ENCODE measurements around the gene CISH.

The CISH gene

DNA sequence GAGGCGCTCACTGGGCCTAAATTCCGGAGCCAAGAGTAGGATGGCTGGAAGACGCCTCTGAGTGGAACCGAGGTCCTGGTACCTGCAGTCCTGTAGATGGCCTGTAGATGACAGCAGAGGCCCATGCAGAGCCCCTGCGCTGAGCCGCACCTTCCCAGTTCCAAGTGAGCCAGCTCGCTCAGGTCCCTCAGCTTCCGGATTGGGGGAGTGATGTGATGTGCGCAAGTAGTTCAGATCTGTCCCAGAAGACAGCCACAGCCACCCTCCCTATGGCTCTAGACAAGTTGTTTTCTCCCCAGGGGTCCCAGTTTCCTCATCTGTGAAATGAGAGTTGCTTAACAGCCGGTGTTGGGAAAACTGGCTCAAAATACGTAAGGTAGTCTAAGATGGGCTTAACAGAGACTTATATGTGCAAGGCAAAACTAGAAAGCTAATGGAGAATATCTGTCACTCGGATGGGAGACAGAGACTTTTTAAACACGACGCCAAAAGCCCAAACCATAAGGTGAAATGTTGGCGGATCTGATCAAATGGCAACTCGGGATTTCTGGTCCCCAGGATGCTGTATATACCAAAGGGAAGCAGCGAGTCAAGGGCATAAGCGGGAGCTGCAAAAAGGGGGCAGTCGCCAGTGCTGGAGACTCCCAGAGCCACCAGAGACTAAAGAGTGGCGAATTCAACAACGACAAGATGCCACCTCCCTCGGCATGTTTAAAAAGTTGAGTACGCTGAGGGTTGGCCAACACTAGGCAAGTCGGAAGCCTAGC, 4.6 kb upstream of the CISH start:
- Histone ChIP-seq H3K4me3 (ENCODE audit: low read depth, low read length) (peak overlapping the region; percentile 78), H3K27me3 (replicated peaks) (no peaks in the 10 kb centered on the region), H3K36me3 (replicated peaks) (no peaks in the 10 kb centered on the region), H3K27ac (no peak overlapping the region)
- TF ChIP-seq, protein P1, sequence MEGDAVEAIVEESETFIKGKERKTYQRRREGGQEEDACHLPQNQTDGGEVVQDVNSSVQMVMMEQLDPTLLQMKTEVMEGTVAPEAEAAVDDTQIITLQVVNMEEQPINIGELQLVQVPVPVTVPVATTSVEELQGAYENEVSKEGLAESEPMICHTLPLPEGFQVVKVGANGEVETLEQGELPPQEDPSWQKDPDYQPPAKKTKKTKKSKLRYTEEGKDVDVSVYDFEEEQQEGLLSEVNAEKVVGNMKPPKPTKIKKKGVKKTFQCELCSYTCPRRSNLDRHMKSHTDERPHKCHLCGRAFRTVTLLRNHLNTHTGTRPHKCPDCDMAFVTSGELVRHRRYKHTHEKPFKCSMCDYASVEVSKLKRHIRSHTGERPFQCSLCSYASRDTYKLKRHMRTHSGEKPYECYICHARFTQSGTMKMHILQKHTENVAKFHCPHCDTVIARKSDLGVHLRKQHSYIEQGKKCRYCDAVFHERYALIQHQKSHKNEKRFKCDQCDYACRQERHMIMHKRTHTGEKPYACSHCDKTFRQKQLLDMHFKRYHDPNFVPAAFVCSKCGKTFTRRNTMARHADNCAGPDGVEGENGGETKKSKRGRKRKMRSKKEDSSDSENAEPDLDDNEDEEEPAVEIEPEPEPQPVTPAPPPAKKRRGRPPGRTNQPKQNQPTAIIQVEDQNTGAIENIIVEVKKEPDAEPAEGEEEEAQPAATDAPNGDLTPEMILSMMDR (IDR thresholded peaks at IDR 0.05; ENCODE audit: low read depth, low read length, missing control alignments): peak; percentile 100
- in situ Hi-C loops (cut with HindIII; ENCODE audit: low pct_ligation_motif_present, low sequenced_read_pairs): no loop called here
- DNase-seq: peak; percentile 79

DNA sequence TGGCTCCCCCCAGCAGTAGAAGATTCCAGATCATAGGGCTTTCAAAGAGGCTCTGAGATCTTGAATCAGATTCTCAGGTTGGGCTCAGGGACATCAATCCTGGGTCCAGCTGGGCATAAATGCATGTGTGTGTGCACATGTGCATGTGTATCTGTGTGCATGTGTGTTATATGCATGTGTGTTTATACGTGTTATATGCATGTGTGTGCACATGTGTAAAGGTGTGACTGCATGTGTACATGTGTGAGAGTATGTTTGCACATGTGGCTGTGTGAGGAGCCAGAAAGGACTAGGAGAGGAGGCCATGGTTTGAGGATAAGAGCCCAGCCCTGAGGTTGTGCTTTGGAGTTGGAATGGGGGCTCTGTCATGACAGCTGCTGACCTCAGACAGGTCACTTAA, 3.6 kb upstream of the CISH start:
- Histone ChIP-seq H3K36me3 (replicated peaks) (no peaks in the 10 kb centered on the region), H3K27ac (no peak overlapping the region), H3K27me3 (replicated peaks) (no peaks in the 10 kb centered on the region), H3K4me3 (ENCODE audit: low read depth, low read length) (no peak overlapping the region)
- TF ChIP-seq, protein P1 (IDR thresholded peaks at IDR 0.05; ENCODE audit: low read depth, low read length, missing control alignments): no peak
- DNase-seq: no peak
- in situ Hi-C loops (cut with HindIII; ENCODE audit: low pct_ligation_motif_present, low sequenced_read_pairs): no loop called here

DNA sequence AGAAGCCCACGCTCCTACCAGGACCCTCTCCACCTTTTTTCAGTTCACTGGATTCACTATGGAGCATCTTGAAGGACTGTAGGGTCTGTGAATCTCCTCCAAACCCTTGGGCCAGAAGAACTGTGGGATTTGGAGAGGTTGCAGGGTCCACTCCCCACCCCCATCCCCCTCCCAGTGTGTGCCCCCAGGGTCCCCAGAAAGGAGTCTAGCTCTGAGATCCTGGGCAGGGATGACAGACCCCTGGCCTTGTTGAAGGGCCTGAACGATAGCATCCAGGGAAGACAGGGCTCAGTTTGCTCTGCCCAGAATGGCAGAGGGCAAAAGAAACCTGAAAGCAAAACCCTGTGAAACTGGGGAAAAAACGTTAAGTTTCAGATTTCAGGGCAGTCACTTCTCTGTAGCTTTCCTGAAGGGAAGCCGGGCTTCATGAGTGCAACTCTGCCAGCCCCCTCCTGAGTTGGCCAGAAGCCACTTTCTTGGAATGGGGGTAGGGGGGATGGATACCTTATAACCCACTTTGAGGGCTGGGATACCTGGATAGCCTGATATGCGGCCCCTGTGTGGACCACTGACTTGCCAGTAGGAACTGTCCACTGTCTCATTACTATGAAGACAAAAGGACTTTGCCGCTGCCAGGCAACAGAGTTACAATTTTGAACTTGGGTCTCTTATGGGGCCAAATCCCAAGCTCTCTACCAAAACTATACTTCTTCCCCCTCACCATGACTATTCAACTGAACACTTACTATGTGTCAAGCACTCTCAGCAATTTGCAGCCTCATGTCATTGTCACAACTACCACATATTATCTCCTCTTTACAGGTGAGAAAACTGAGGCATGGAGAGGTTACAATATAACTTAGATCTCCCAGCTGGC, 1.6 kb upstream of the CISH start:
- Histone ChIP-seq H3K36me3 (replicated peaks) (no peaks in the 10 kb centered on the region), H3K27ac (no peak overlapping the region), H3K4me3 (ENCODE audit: low read depth, low read length) (no peak overlapping the region)

DNA sequence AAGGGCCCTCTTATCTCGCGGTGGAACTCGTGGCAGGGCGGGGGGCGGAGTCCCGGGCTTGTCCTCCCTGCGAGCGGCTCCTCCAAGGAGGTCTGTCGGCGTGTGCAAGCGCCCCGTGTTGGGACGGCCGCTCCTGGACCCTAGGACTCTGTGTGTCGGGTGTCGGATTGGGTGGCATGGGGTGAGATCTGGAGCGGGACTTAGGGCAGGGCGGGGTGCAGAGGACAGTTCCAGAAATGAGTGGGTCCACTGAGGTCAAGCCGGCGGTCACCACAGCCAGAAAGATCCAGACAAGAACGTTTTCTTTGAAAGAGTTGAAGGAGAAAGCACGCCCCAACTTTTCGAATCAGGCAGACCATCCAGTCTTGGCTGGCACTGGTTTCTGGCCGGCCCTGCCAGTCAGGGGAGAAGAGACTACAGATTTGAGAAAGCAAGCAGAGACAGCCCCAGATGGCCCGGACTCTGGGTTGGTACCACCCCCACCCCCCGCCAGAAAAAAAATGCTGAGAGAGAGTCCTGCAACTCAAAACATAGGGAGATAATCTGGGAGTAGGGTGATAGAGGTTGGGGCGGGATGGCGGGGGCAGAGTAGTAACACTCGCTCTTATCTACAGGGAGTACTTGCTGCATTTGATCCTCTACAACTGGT, 784 bp upstream of the CISH start:
- Histone ChIP-seq H3K27ac (no peak overlapping the region), H3K36me3 (replicated peaks) (no peaks in the 10 kb centered on the region), H3K27me3 (replicated peaks) (no peaks in the 10 kb centered on the region), H3K4me3 (ENCODE audit: low read depth, low read length) (peak overlapping the region; percentile 63)
- in situ Hi-C loops (cut with HindIII; ENCODE audit: low pct_ligation_motif_present, low sequenced_read_pairs): no loop called here
- no peak for DNase-seq
- TF ChIP-seq, protein P1 (IDR thresholded peaks at IDR 0.05; ENCODE audit: low read depth, low read length, missing control alignments): no peak

More for the DNA sequence above, 1.6 kb upstream of the CISH start:
- no peak for DNase-seq
- in situ Hi-C loops (cut with HindIII; ENCODE audit: low pct_ligation_motif_present, low sequenced_read_pairs): no loop called here
- TF ChIP-seq, protein P1 (IDR thresholded peaks at IDR 0.05; ENCODE audit: low read depth, low read length, missing control alignments): no peak
- no peaks in the 10 kb centered on the region for H3K27me3 ChIP-seq (replicated peaks)

DNA sequence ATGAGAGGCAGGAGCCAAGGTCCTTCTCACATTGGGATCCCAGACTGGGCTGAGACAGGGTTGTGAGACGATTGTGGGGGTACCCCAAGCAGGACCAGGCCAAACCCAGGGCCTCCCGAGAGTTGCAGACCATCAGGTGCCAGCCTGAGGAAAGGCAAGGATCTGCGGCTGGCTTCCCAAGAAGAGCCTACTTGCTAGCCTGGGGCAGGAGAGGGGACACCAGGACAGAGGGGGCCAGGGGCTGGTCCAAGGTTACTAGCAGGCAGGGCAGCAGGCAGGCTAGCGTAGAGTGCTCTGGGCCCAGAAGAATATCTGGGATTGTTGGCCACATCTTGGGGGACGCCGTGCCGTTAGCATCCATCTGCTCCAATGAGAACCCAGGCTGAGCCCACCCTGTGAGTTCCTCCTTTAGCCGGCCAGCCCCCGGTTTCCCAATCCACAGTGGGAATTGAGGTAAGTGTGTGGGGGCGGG, 546 bp downstream of the CISH start:
- TF ChIP-seq, protein P1 (IDR thresholded peaks at IDR 0.05; ENCODE audit: low read depth, low read length, missing control alignments): no peak
- no peaks in the 10 kb centered on the region for H3K36me3 ChIP-seq (replicated peaks)
- DNase-seq: no peak
- in situ Hi-C loops (cut with HindIII; ENCODE audit: low pct_ligation_motif_present, low sequenced_read_pairs): no loop called here
- H3K27me3 ChIP-seq (replicated peaks): no peaks in the 10 kb centered on the region
- H3K4me3 ChIP-seq (ENCODE audit: low read depth, low read length): peak overlapping the region; percentile 63
- no peak overlapping the region for H3K27ac ChIP-seq
